Activated CD4-positive, alpha-beta memory T cell treated with anti-CD3 and anti-CD28 coated beads for 36 hours (primary cell): ENCODE data around the gene AFF3. TPM values are rescaled to one million over a fixed set of nuclear protein-coding genes. Genes with fewer than 3 reads are reported as not detected.

Source experiments
- CTCF ChIA-PET: fragments of 350-600 bp; sonication (Branson Sonifier 250); formaldehyde crosslinking; loops from one replicate; lab custom pipeline; 2021; ENCODE audit warnings: antibody characterized with exemption, inconsistent platforms; lab: Charles Lee
- POLR2A ChIA-PET: fragments of 350-600 bp; sonication (Branson Sonifier 250); formaldehyde crosslinking; loops from one replicate; lab custom pipeline; 2021; ENCODE audit warnings: antibody characterized with exemption; lab: Charles Lee
- DNase-seq: peaks from one replicate; pipeline ENCODE4 v3.0.0-alpha.2; 2020
- H3K27ac Mint-ChIP-seq: one replicate; pipeline ENCODE4 v1.8.0; 2021; ENCODE audit warnings: mixed read lengths
- H3K27me3 Mint-ChIP-seq: one replicate; pipeline ENCODE4 v1.8.0; 2021; ENCODE audit warnings: mixed read lengths
- H3K36me3 Mint-ChIP-seq: one replicate; pipeline ENCODE4 v1.8.0; 2021; ENCODE audit warnings: mixed read lengths
- H3K4me1 Mint-ChIP-seq: one replicate; pipeline ENCODE4 v1.8.0; 2021; ENCODE audit warnings: low read depth, mixed read lengths
- H3K4me3 Mint-ChIP-seq: one replicate; pipeline ENCODE4 v1.8.0; 2021; ENCODE audit warnings: mild to moderate bottlenecking, mixed read lengths
- H3K9me3 Mint-ChIP-seq: one replicate; pipeline ENCODE4 v1.8.0; 2021; ENCODE audit warnings: mixed read lengths
- intact Hi-C: fragments of 100-400 bp; cut with micrococcal nuclease; formaldehyde crosslinking; loops from one replicate; pipeline ENCODE4 v1.15.1; 2023
- total RNA-seq, 2 experiments: library from RNA; stranded (reverse); gene quantifications; one replicate each; pipeline ENCODE4 v1.2.3, GENCODE V29; 2021

AFF3 gene
- total RNA-seq, 2 experiments from 2014 or later, result 0.22 to 0.59 TPM

- H3K4me1 Mint-ChIP-seq, result peaks cover 14% of the 10 kb centered on the region
- intact Hi-C loops, result no loop called here
- ChIA-PET POLR2A (no interaction called here), CTCF (no interaction called here)
- no peaks in the 10 kb centered on the region for H3K36me3 Mint-ChIP-seq
- H3K9me3 Mint-ChIP-seq, result no peaks in the 10 kb centered on the region
- H3K27me3 Mint-ChIP-seq, result no peaks in the 10 kb centered on the region
- no peak overlapping the region for H3K27ac Mint-ChIP-seq
- H3K4me3 Mint-ChIP-seq, result no peak overlapping the region
- no peak for DNase-seq
Observed at GRCh38 chr2:99865818-99866676, 276.3 kb downstream of the AFF3 start.

GRCh38 chr2:99864561-99865553 is 277.5 kb downstream of the AFF3 start:
- Mint-ChIP-seq H3K27me3 (no peaks in the 10 kb centered on the region), H3K9me3 (no peaks in the 10 kb centered on the region), H3K4me3 (no peak overlapping the region), H3K27ac (no peak overlapping the region), H3K4me1 (peaks cover 19% of the 10 kb centered on the region), H3K36me3 (no peaks in the 10 kb centered on the region)
- ChIA-PET POLR2A (no interaction called here), CTCF (no interaction called here)
- intact Hi-C loops, result no loop called here
- DNase-seq, result no peak

GRCh38 chr2:99863903-99864270 is 278.5 kb downstream of the AFF3 start:
- ChIA-PET POLR2A (no interaction called here), CTCF (no interaction called here)
- intact Hi-C loops, result no loop called here
- H3K4me3 Mint-ChIP-seq, result no peak overlapping the region
- DNase-seq, result no peak
- no peaks in the 10 kb centered on the region for H3K27me3 Mint-ChIP-seq
- H3K4me1 Mint-ChIP-seq, result peaks cover 19% of the 10 kb centered on the region
- no peak overlapping the region for H3K27ac Mint-ChIP-seq
- no peaks in the 10 kb centered on the region for H3K9me3 Mint-ChIP-seq
- H3K36me3 Mint-ChIP-seq, result no peaks in the 10 kb centered on the region

- Mint-ChIP-seq H3K9me3 (no peaks in the 10 kb centered on the region), H3K27ac (no peak overlapping the region), H3K27me3 (no peaks in the 10 kb centered on the region), H3K36me3 (no peaks in the 10 kb centered on the region), H3K4me3 (no peak overlapping the region), H3K4me1 (peaks cover 19% of the 10 kb centered on the region)
- CTCF ChIA-PET, result no interaction called here
- POLR2A ChIA-PET, result no interaction called here
- intact Hi-C loops, result no loop called here
- DNase-seq, result no peak
Observed at GRCh38 chr2:99863236-99863902, 279.0 kb downstream of the AFF3 start.

GRCh38 chr2:99862566-99862965 is 279.8 kb downstream of the AFF3 start:
- Mint-ChIP-seq H3K9me3 (no peaks in the 10 kb centered on the region), H3K27me3 (no peaks in the 10 kb centered on the region), H3K36me3 (no peaks in the 10 kb centered on the region), H3K4me1 (peaks cover 19% of the 10 kb centered on the region), H3K4me3 (no peak overlapping the region), H3K27ac (no peak overlapping the region)
- intact Hi-C loops, result no loop called here
- POLR2A ChIA-PET, result no interaction called here
- CTCF ChIA-PET, result no interaction called here
- DNase-seq, result no peak

- ChIA-PET POLR2A (no interaction called here), CTCF (no interaction called here)
- intact Hi-C loops, result no loop called here
- no peak for DNase-seq
- Mint-ChIP-seq H3K4me1 (peaks cover 19% of the 10 kb centered on the region), H3K27me3 (no peaks in the 10 kb centered on the region), H3K36me3 (no peaks in the 10 kb centered on the region), H3K27ac (no peak overlapping the region), H3K4me3 (no peak overlapping the region), H3K9me3 (no peaks in the 10 kb centered on the region)
Observed at GRCh38 chr2:99861376-99861760, 281.0 kb downstream of the AFF3 start.

- CTCF ChIA-PET, result no interaction called here
- Mint-ChIP-seq H3K27ac (no peak overlapping the region), H3K27me3 (peaks cover under 1% of the 10 kb centered on the region), H3K36me3 (no peaks in the 10 kb centered on the region), H3K4me3 (no peak overlapping the region), H3K9me3 (no peaks in the 10 kb centered on the region), H3K4me1 (peaks cover 19% of the 10 kb centered on the region)
- intact Hi-C loops, result no loop called here
- POLR2A ChIA-PET, result no interaction called here
- no peak for DNase-seq
Observed at GRCh38 chr2:99860720-99861375, 281.5 kb downstream of the AFF3 start.

GRCh38 chr2:99858951-99859596 is 283.3 kb downstream of the AFF3 start:
- Mint-ChIP-seq H3K4me3 (no peak overlapping the region), H3K27me3 (peaks cover 2% of the 10 kb centered on the region), H3K36me3 (no peaks in the 10 kb centered on the region), H3K9me3 (no peaks in the 10 kb centered on the region), H3K27ac (no peak overlapping the region), H3K4me1 (peaks cover 19% of the 10 kb centered on the region)
- ChIA-PET CTCF (no interaction called here), POLR2A (no interaction called here)
- no peak for DNase-seq
- intact Hi-C loops, result no loop called here

- intact Hi-C loops, result no loop called here
Observed at GRCh38 chr2:99857867-99858444, 284.4 kb downstream of the AFF3 start.

GRCh38 chr2:99857372-99857771 is 285.0 kb downstream of the AFF3 start:
- intact Hi-C loops, result no loop called here
- H3K4me3 Mint-ChIP-seq, result no peak overlapping the region
- H3K9me3 Mint-ChIP-seq, result no peaks in the 10 kb centered on the region
- H3K36me3 Mint-ChIP-seq, result no peaks in the 10 kb centered on the region
- H3K27ac Mint-ChIP-seq, result no peak overlapping the region
- peaks cover 2% of the 10 kb centered on the region for H3K27me3 Mint-ChIP-seq
- H3K4me1 Mint-ChIP-seq, result peaks cover 16% of the 10 kb centered on the region
- DNase-seq, result no peak
- ChIA-PET POLR2A (no interaction called here), CTCF (no interaction called here)

More at GRCh38 chr2:99857867-99858444, 284.4 kb downstream of the AFF3 start:
- H3K4me1 Mint-ChIP-seq, result peaks cover 19% of the 10 kb centered on the region
- H3K36me3 Mint-ChIP-seq, result no peaks in the 10 kb centered on the region
- ChIA-PET POLR2A (interaction anchor here (0.6 kb wide), 1 partner anchor 521 kb away, joined by 5 read pairs; no protein-coding TSS in a partner anchor), CTCF (no interaction called here)
- H3K27me3 Mint-ChIP-seq, result peaks cover 2% of the 10 kb centered on the region
- H3K27ac Mint-ChIP-seq, result no peak overlapping the region
- no peak overlapping the region for H3K4me3 Mint-ChIP-seq
- no peak for DNase-seq
- no peaks in the 10 kb centered on the region for H3K9me3 Mint-ChIP-seq

GRCh38 chr2:99856119-99856518 is 286.3 kb downstream of the AFF3 start:
- intact Hi-C loops, result no loop called here
- Mint-ChIP-seq H3K36me3 (no peaks in the 10 kb centered on the region), H3K27ac (no peak overlapping the region), H3K4me1 (peaks cover 5% of the 10 kb centered on the region), H3K9me3 (no peaks in the 10 kb centered on the region), H3K27me3 (peaks cover 2% of the 10 kb centered on the region), H3K4me3 (no peak overlapping the region)
- no peak for DNase-seq
- CTCF ChIA-PET, result no interaction called here
- POLR2A ChIA-PET, result no interaction called here
